OCI-LY7 (cell line): Measurements from ENCODE around the gene LIPT2. TPM values are rescaled to one million over a fixed set of nuclear protein-coding genes. Genes with fewer than 3 reads are reported as not detected.

ENCODE experiments used
- BruUV-seq: library from RNA; stranded (reverse); fragments of 400-500 nt; replicated peaks from 2 replicates; lab custom pipeline; 2021; lab: Mats Ljungman, UMichigan
- CTCF ChIA-PET: fragments of 300-600 bp; sonication (Branson Sonifier 250); formaldehyde crosslinking; loops from one replicate; lab custom pipeline; 2022; ENCODE audit warnings: antibody characterized with exemption; ENCODE audit not compliant: unreplicated experiment; lab: Charles Lee
- POLR2A ChIA-PET: fragments of 300-600 bp; sonication (Branson Sonifier 250); formaldehyde crosslinking; loops from one replicate; lab custom pipeline; 2022; ENCODE audit warnings: antibody characterized with exemption; lab: Charles Lee
- DNase-seq: peaks from one replicate; pipeline ENCODE4 v3.0.0-alpha.2; 2015; ENCODE audit warnings: low spot score
- H2AFZ ChIP-seq: fragments of 200-600 bp; sonication (generic), shearing (Covaris generic); 2 replicates; pipeline ENCODE4 v1.6.1; 2014; ENCODE audit warnings: mild to moderate bottlenecking, antibody characterized with exemption, low read length, moderate library complexity
- H3K27ac ChIP-seq: fragments of 200-600 bp; sonication (generic); 2 replicates; pipeline ENCODE4 v1.5.1; 2014; ENCODE audit warnings: mixed run types, low read depth, mild to moderate bottlenecking, moderate library complexity, low read length, inconsistent platforms; ENCODE audit not compliant: poor library complexity, severe bottlenecking
- H3K36me3 ChIP-seq: fragments of 200-600 bp; sonication (generic); 2 replicates; pipeline ENCODE4 v1.6.1; 2014; ENCODE audit warnings: mild to moderate bottlenecking, antibody characterized with exemption, low read length, moderate library complexity, mixed read lengths; ENCODE audit not compliant: insufficient read depth
- H3K4me1 ChIP-seq: fragments of 200-600 bp; sonication (generic); 2 replicates; pipeline ENCODE4 v1.5.1; 2014; ENCODE audit warnings: mild to moderate bottlenecking, low read length; ENCODE audit not compliant: insufficient read depth, poor library complexity, severe bottlenecking
- H3K4me2 ChIP-seq: fragments of 200-600 bp; sonication (generic); 2 replicates; pipeline ENCODE4 v1.6.1; 2014; ENCODE audit warnings: mild to moderate bottlenecking, low read length
- H3K4me3 ChIP-seq: fragments of 200-600 bp; sonication (generic); 2 replicates; pipeline ENCODE4 v1.5.1; 2014; ENCODE audit warnings: mild to moderate bottlenecking, low read depth, low read length; ENCODE audit not compliant: poor library complexity, severe bottlenecking
- H3K79me2 ChIP-seq: fragments of 200-600 bp; sonication (generic); 2 replicates; pipeline ENCODE4 v1.6.1; 2016; ENCODE audit warnings: low read depth, mild to moderate bottlenecking, low read length, moderate library complexity, mixed read lengths; ENCODE audit not compliant: insufficient read depth
- H3K9me2 ChIP-seq: fragments of 200-600 bp; sonication (generic); 2 replicates; pipeline ENCODE4 v1.6.1; 2016; ENCODE audit warnings: mild to moderate bottlenecking, low read length, mixed read lengths; ENCODE audit not compliant: insufficient read depth
- H3K9me3 ChIP-seq: fragments of 200-600 bp; sonication (generic); 2 replicates; pipeline ENCODE4 v1.6.1; 2014; ENCODE audit warnings: mild to moderate bottlenecking, mixed run types, low read length, mixed read lengths
- H4K20me1 ChIP-seq: fragments of 200-600 bp; sonication (generic); 2 replicates; pipeline ENCODE4 v1.6.1; 2014; ENCODE audit warnings: mild to moderate bottlenecking, antibody characterized with exemption, low read length, moderate library complexity, mixed read lengths; ENCODE audit not compliant: insufficient read depth
- CTCF ChIP-seq: fragments of 200-600 bp; sonication (generic); conservative IDR thresholded peaks from 2 replicates; pipeline ENCODE4 v1.5.1; 2014; ENCODE audit warnings: mild to moderate bottlenecking, antibody characterized with exemption, low read length, moderate library complexity, mixed read lengths
- EZH2phosphoT487 ChIP-seq: fragments of 200-600 bp; sonication (generic); IDR thresholded peaks from 2 replicates; pipeline ENCODE4 v1.6.1; 2018; ENCODE audit warnings: low read depth, borderline replicate concordance, mild to moderate bottlenecking, mixed run types, antibody characterized with exemption, low read length, moderate library complexity, mixed read lengths
- intact Hi-C: fragments of 100-400 bp; cut with micrococcal nuclease; formaldehyde crosslinking; loops from one replicate; pipeline ENCODE4 v1.10.0; 2022; ENCODE audit not compliant: unreplicated experiment
- total RNA-seq, 2 experiments: library from RNA; depleted of rRNA in 1 of 2; stranded (reverse); fragments of >200 nt in 1 of 2; shearing (Covaris generic) in 1 of 2; gene quantifications; 2 replicates each; pipeline ENCODE4 v1.2.3, GENCODE V29; 2014 to 2022

Gene LIPT2
- total RNA-seq, 2 experiments from 2014 or later: 10.9 to 14.3 TPM

GRCh38 chr11:74450318-74450717, 43.2 kb downstream of the LIPT2 start:
- no TSS peak for BruUV-seq
- intact Hi-C loops: no loop called here

GRCh38 chr11:74449369-74449931, 44.1 kb downstream of the LIPT2 start:
- POLR2A ChIA-PET: interaction anchor here (0.5 to 1.3 kb wide), 5 partner anchors 8 to 455 kb away, joined by 3 to 4 read pairs (median 3); partner anchors contain the start of gene PGM2L1
- H3K4me2 ChIP-seq: peak overlapping the region; percentile 54
- H3K36me3 ChIP-seq: no peaks in the 10 kb centered on the region
- TF ChIP-seq EZH2phosphoT487 (no peak), CTCF (peak; percentile 88)
- intact Hi-C loops: loop anchor here (1.0 to 5.0 kb wide), 3 partner anchors 61 to 487 kb away; no protein-coding TSS in a partner anchor
- H3K27ac ChIP-seq: no peak overlapping the region
- no peaks in the 10 kb centered on the region for H4K20me1 ChIP-seq
- peak; percentile 78 for DNase-seq
- H3K4me1 ChIP-seq: peaks cover 5% of the 10 kb centered on the region
- CTCF ChIA-PET: interaction anchor here (0.7 to 1.2 kb wide), 5 partner anchors 13 to 194 kb away, joined by 3 to 5 read pairs (median 3); partner anchors contain the start of gene LIPT2
- H3K9me2 ChIP-seq: no peaks in the 10 kb centered on the region
- H3K4me3 ChIP-seq: no peak overlapping the region
- H3K79me2 ChIP-seq: no peaks in the 10 kb centered on the region
- peak overlapping the region; percentile 65 for H2AFZ ChIP-seq
- H3K9me3 ChIP-seq: no peaks in the 10 kb centered on the region
- BruUV-seq: no TSS peak

More at GRCh38 chr11:74450318-74450717, 43.2 kb downstream of the LIPT2 start:
- H3K4me2 ChIP-seq: no peak overlapping the region
- no peaks in the 10 kb centered on the region for H3K36me3 ChIP-seq
- H3K4me3 ChIP-seq: no peak overlapping the region
- peaks cover 5% of the 10 kb centered on the region for H3K4me1 ChIP-seq
- ChIA-PET POLR2A (interaction anchor here (0.6 to 1.0 kb wide), 4 partner anchors 7 to 455 kb away, joined by 3 to 4 read pairs (median 4); no protein-coding TSS in a partner anchor), CTCF (interaction anchor here (0.9 to 1.2 kb wide), 3 partner anchors 43 to 195 kb away, joined by 3 to 5 read pairs (median 3); partner anchors contain the start of gene LIPT2)
- H3K27ac ChIP-seq: no peak overlapping the region
- H3K79me2 ChIP-seq: no peaks in the 10 kb centered on the region
- no peaks in the 10 kb centered on the region for H4K20me1 ChIP-seq
- no peak for DNase-seq
- H2AFZ ChIP-seq: no peak overlapping the region
- H3K9me2 ChIP-seq: no peaks in the 10 kb centered on the region
- H3K9me3 ChIP-seq: no peaks in the 10 kb centered on the region
- TF ChIP-seq CTCF: no peak
- no peak for TF ChIP-seq EZH2phosphoT487

- BruUV-seq: no TSS peak
- Histone ChIP-seq H3K36me3 (no peaks in the 10 kb centered on the region), H3K4me3 (no peak overlapping the region), H3K4me2 (no peak overlapping the region), H3K4me1 (peaks cover 5% of the 10 kb centered on the region), H2AFZ (no peak overlapping the region), H3K9me2 (no peaks in the 10 kb centered on the region), H4K20me1 (no peaks in the 10 kb centered on the region), H3K9me3 (no peaks in the 10 kb centered on the region), H3K79me2 (no peaks in the 10 kb centered on the region), H3K27ac (no peak overlapping the region)
- ChIA-PET CTCF (interaction anchor here (0.6 kb wide), 1 partner anchor 9 kb away, joined by 3 read pairs; no protein-coding TSS in a partner anchor), POLR2A (interaction anchor here (0.7 kb wide), 1 partner anchor 278 kb away, joined by 3 read pairs; no protein-coding TSS in a partner anchor)
- intact Hi-C loops: loop anchor here (5.0 kb wide), 2 partner anchors 190 to 485 kb away; no protein-coding TSS in a partner anchor
- TF ChIP-seq EZH2phosphoT487: no peak
- TF ChIP-seq CTCF: no peak
- DNase-seq: no peak
Observed at GRCh38 chr11:74447720-74448119, 45.8 kb downstream of the LIPT2 start.
